GM12874 (cell line): ENCODE measurements around the gene ZCWPW1.

Source experiments
- CTCF ChIP-seq: IDR thresholded peaks from 2 replicates; pipeline ENCODE4 v1.5.1; 2011; ENCODE audit warnings: low read depth, mild to moderate bottlenecking, control low read depth, low read length, moderate library complexity; ENCODE audit not compliant: insufficient read depth

ZCWPW1 gene

GRCh38 chr7:100425347-100425746 lies 3.2 kb downstream of the ZCWPW1 start:
- TF ChIP-seq CTCF: no peak

- TF ChIP-seq CTCF: no peak
Measured at GRCh38 chr7:100423315-100423714, 5.2 kb downstream of the ZCWPW1 start.

GRCh38 chr7:100419660-100420226 lies 8.8 kb downstream of the ZCWPW1 start:
- TF ChIP-seq CTCF: no peak

GRCh38 chr7:100418930-100419659 lies 9.4 kb downstream of the ZCWPW1 start:
- no peak for TF ChIP-seq CTCF

GRCh38 chr7:100415448-100415847 lies 13.1 kb downstream of the ZCWPW1 start:
- no peak for TF ChIP-seq CTCF

- no peak for TF ChIP-seq CTCF
Measured at GRCh38 chr7:100413889-100414288, 14.6 kb downstream of the ZCWPW1 start.

GRCh38 chr7:100413346-100413745 lies 15.2 kb downstream of the ZCWPW1 start:
- no peak for TF ChIP-seq CTCF
